Spinal cord (tissue), 10 donors: ENCODE data around the gene FZR1. TPM values are rescaled to one million over a fixed set of nuclear protein-coding genes. Genes with fewer than 3 reads are reported as not detected.

Experiments
- DNase-seq, 6 donors: peaks; one replicate each; pipeline versions ENCODE4 v3.0.0 to v3.0.0-alpha.2; 2013 to 2015; ENCODE audit warnings: low spot score in 6 of 6, low read depth in 4 of 6
- H3K27ac ChIP-seq: one replicate; pipeline ENCODE4 v1.5.1; 2013; ENCODE audit warnings: low read depth, low read length, control low read depth
- H3K27me3 ChIP-seq: one replicate; pipeline ENCODE4 v1.6.1; 2013; ENCODE audit warnings: low read length; ENCODE audit not compliant: control insufficient read depth, insufficient read depth
- H3K36me3 ChIP-seq: one replicate; pipeline ENCODE4 v1.6.1; 2013; ENCODE audit warnings: low read length; ENCODE audit not compliant: control insufficient read depth, insufficient read depth
- H3K4me1 ChIP-seq: one replicate; pipeline ENCODE4 v1.6.1; 2013; ENCODE audit warnings: low read length; ENCODE audit not compliant: control insufficient read depth, insufficient read depth
- H3K4me3 ChIP-seq: one replicate; pipeline ENCODE4 v1.5.1; 2013; ENCODE audit warnings: low read depth, low read length, control low read depth
- H3K9me3 ChIP-seq: one replicate; pipeline ENCODE4 v1.6.1; 2013; ENCODE audit warnings: low read length; ENCODE audit not compliant: control insufficient read depth, insufficient read depth
- WGBS: methylation state at CpG from one replicate; pipeline ENCODE4 v1.1.5; 2013; ENCODE audit warnings: missing lambda C conversion rate; ENCODE audit not compliant: insufficient coverage; 5-methylcytosine and 5-hydroxymethylcytosine counted together
- polyA plus RNA-seq, 2 donors: library from polyadenylated mRNA; unstranded; fragments of 120-200 nt; gene quantifications; one replicate each; pipeline ENCODE4 v1.2.1, GENCODE V29; 2013; ENCODE audit not compliant: insufficient read length in 2 of 2
- small RNA-seq: library from RNA; depleted of rRNA; stranded (forward); fragments of <200 nt; gene quantifications from one replicate; pipeline ENCODE3, GENCODE V24; 2014; ENCODE audit warnings: low replicate concordance
- total RNA-seq, 2 donors: library from RNA; depleted of rRNA in 1 of 2; stranded (reverse); fragments of 120-200 nt in 1 of 2; fragments of >200 nt in 1 of 2; gene quantifications; one replicate each; pipeline versions ENCODE4 v1.2.3 to v1.2.4, GENCODE V29; 2013 to 2014
- donor health status: healthy.

FZR1 gene
- total and polyA plus RNA-seq, 4 donors = 35.4 to 111 (median 64.2) TPM

DNA sequence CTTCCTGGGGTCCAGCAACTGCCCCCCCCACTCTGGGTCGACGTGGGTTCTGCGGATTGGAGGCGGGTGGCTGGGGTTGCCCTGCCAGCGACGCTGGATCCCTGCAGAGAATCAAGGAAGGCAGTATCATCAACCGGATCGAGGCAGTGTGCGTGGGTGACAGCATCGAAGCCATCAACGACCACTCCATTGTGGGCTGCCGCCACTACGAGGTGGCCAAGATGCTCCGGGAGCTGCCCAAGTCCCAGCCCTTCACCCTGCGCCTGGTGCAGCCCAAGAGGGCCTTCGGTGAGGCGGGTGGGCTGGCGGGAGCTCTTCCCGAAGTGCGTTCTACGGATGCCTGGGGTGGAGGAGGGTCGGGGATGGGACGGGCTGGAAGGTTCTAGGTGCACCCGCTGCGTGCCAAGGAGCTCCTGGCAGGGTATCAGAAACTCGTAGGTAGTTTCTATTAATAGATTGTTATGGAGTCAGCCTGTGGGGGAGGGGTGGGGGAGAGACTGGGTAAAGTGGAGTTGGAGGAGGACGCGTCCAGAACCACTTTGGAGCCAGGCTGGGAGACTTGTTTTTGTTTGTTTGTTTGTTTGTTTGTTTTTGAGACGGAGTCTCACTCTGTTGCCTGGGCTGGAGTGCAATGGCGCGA, 80.7 kb downstream of the FZR1 start:
- H3K4me1 ChIP-seq = peaks cover 9% of the 10 kb centered on the region
- 63% methylated on average over 28 of the region's 31 CpGs for WGBS
- DNase-seq = no peak
- peaks cover 4% of the 10 kb centered on the region for H3K36me3 ChIP-seq
- no peaks in the 10 kb centered on the region for H3K9me3 ChIP-seq
- peaks cover 29% of the 10 kb centered on the region for H3K27me3 ChIP-seq
- H3K4me3 ChIP-seq = no peak overlapping the region
- no peak overlapping the region for H3K27ac ChIP-seq

Small RNA genes within 50 kb of the gene (small RNA-seq; reads per million reads assigned to genes)
- gene AC005786.1 = not detected
- gene RF00212 = not detected

Other genes starting within 250 kb of the FZR1 start
- gene NFIC, start 139.7 kb upstream of the FZR1 start, total RNA-seq = 10 to 100 TPM; 17.2 to 26.1 TPM
- gene NFIC, start 139.7 kb upstream of the FZR1 start, polyA plus RNA-seq = 10 to 100 TPM; 54.7 to 56.2 TPM
- gene SMIM24, start 25.8 kb upstream of the FZR1 start, total RNA-seq = under 1 TPM in 1 of 2 donors, not detected in 1; 0.94 TPM
- 1 to 10 TPM; 2.8 to 3.6 TPM for gene SMIM24, start 25.8 kb upstream of the FZR1 start, polyA plus RNA-seq
- gene SMIM44, start 22.9 kb upstream of the FZR1 start, total RNA-seq = not detected
- not detected for gene SMIM44, start 22.9 kb upstream of the FZR1 start, polyA plus RNA-seq
- 1 to 10 TPM; 7.1 to 9.0 TPM for gene DOHH, start 5.6 kb upstream of the FZR1 start, total RNA-seq
- 10 to 100 TPM; 20.3 to 23.0 TPM for gene DOHH, start 5.6 kb upstream of the FZR1 start, polyA plus RNA-seq
- gene TEKTIP1, start 32.9 kb downstream of the FZR1 start, total RNA-seq = 1 to 10 TPM in 1 of 2 donors, not detected in 1; 2.1 TPM
- 10 to 100 TPM in 1 of 2 donors, 1 to 10 TPM in 1; 9.6 to 13.0 TPM for gene TEKTIP1, start 32.9 kb downstream of the FZR1 start, polyA plus RNA-seq
- 10 to 100 TPM; 42.5 to 44.6 TPM for gene MFSD12, start 51.3 kb downstream of the FZR1 start, total RNA-seq
- 100 to 1,000 TPM in 1 of 2 donors, 10 to 100 TPM in 1; 86.5 to 107 TPM for gene MFSD12, start 51.3 kb downstream of the FZR1 start, polyA plus RNA-seq
- gene HMG20B, start 66.6 kb downstream of the FZR1 start, total RNA-seq = 10 to 100 TPM; 25.7 to 87.6 TPM
- 10 to 100 TPM; 63.7 to 72.5 TPM for gene HMG20B, start 66.6 kb downstream of the FZR1 start, polyA plus RNA-seq
- under 1 TPM; 0.20 to 0.55 TPM for gene GIPC3, start 79.2 kb downstream of the FZR1 start, total RNA-seq
- 1 to 10 TPM; 1.5 to 1.9 TPM for gene GIPC3, start 79.2 kb downstream of the FZR1 start, polyA plus RNA-seq
- gene TBXA2R, start 100.6 kb downstream of the FZR1 start, total RNA-seq = under 1 TPM; 0.79 to 0.94 TPM
- gene TBXA2R, start 100.6 kb downstream of the FZR1 start, polyA plus RNA-seq = 1 to 10 TPM; 3.5 to 3.9 TPM
- gene CACTIN, start 120.5 kb downstream of the FZR1 start, total RNA-seq = 10 to 100 TPM; 11.0 to 28.4 TPM
- 10 to 100 TPM; 27.5 to 32.6 TPM for gene CACTIN, start 120.5 kb downstream of the FZR1 start, polyA plus RNA-seq
- 10 to 100 TPM; 25.4 to 34.5 TPM for gene PIP5K1C, start 194.2 kb downstream of the FZR1 start, total RNA-seq
- 10 to 100 TPM; 77.5 to 91.1 TPM for gene PIP5K1C, start 194.2 kb downstream of the FZR1 start, polyA plus RNA-seq
- 1 to 10 TPM in 1 of 2 donors, under 1 TPM in 1; 0.30 to 5.0 TPM for gene TJP3, start 202.1 kb downstream of the FZR1 start, total RNA-seq
- 1 to 10 TPM in 1 of 2 donors, under 1 TPM in 1; 1.00 to 2.5 TPM for gene TJP3, start 202.1 kb downstream of the FZR1 start, polyA plus RNA-seq